ENCODE data around the gene ZBED1.

Gene ZBED1

DNA sequence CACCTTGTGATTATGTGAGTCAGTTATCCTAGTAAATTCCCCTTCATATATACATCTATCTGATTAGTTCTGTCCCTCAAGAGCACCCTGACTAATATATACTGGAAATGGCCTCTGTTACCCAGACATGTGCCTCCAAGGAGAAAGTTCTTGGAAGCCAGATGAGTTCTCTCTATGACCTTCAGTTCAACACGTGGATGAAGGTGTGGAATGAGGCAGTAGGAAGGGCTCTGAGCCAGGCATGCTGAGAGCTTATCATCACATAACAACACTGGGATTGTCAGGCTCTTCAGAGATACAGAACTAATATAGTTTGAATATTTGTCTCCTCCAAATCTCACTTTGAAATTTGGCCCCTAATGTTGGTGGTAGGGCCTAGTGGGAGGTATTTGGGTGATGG is 44.4 kb upstream of the ZBED1 start:
- Histone ChIP-seq H3K36me3 (no peaks in the 10 kb centered on the region), H3K4me1 (no peaks in the 10 kb centered on the region), H3K9me3 (no peaks in the 10 kb centered on the region), H3K4me3 (no peak overlapping the region), H3K27me3 (peaks cover 0 to 6% of the 10 kb centered on the region in 2 donors), H3K27ac (no peak overlapping the region)
- DNase-seq: no peak
- intact Hi-C loops (cut with DNase I; ENCODE audit: low total_unique reads): no loop called here
- TF ChIP-seq, protein P1, sequence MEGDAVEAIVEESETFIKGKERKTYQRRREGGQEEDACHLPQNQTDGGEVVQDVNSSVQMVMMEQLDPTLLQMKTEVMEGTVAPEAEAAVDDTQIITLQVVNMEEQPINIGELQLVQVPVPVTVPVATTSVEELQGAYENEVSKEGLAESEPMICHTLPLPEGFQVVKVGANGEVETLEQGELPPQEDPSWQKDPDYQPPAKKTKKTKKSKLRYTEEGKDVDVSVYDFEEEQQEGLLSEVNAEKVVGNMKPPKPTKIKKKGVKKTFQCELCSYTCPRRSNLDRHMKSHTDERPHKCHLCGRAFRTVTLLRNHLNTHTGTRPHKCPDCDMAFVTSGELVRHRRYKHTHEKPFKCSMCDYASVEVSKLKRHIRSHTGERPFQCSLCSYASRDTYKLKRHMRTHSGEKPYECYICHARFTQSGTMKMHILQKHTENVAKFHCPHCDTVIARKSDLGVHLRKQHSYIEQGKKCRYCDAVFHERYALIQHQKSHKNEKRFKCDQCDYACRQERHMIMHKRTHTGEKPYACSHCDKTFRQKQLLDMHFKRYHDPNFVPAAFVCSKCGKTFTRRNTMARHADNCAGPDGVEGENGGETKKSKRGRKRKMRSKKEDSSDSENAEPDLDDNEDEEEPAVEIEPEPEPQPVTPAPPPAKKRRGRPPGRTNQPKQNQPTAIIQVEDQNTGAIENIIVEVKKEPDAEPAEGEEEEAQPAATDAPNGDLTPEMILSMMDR (IDR thresholded peaks at IDR 0.05): no peak

DNA sequence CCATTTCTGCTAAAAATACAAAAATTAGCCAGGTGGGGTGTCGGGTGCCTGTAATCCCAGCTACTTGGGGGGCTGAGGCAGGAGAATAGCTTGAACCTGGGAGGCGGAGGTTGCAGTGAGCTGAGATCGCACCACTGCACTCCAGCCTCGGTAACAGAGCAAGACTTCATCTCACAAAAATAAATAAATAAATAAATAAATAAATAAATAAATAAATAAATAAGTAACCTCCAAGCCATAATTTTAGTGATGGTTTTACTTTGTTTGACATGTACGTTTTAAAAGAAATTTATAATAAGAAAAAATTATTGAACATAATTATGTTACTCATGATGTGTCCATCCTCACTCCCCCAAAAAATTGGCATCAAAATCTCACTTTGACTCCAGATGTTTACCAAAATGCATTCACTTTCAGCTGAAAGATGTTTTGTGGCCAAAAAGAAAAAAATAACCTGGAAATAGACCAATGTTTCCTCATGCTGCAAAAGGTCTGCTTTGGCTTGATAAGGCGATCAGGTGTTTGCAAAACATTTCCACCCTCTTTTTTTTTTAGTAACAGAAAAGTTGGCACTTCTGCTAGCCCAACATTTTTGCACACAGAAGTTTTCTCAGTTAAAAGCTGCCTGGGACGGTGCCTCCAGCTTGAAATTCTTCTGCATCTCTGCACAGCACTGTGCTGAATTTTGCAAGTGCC is 42.2 kb upstream of the ZBED1 start:
- H3K9me3 ChIP-seq: no peaks in the 10 kb centered on the region
- DNase-seq: no peak
- no peak overlapping the region for H3K27ac ChIP-seq

DNA sequence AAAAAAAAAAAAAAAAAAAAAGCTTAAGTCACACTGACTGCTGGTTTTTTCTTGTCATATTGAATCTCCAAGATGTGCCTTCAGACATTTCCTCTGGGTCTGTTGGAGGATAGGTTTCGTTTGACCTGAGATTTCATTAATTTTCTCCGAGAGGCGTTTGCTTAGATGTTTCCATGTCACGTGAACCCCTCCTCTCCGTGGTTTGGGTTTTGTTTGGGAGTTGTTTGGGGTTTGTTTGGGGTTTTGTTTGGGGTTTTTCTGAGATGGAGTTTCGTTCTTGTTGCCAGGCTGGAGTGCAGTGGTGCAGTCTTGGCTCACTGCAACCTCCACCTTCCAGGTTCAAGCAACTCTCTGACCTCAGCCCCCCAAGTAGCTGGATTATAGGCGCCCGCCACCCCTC is 40.8 kb upstream of the ZBED1 start:
- H3K27ac ChIP-seq: no peak overlapping the region
- H3K36me3 ChIP-seq: no peaks in the 10 kb centered on the region
- TF ChIP-seq, protein P1 (IDR thresholded peaks at IDR 0.05): no peak
- intact Hi-C loops (cut with DNase I; ENCODE audit: low total_unique reads): no loop called here
- no peaks in the 10 kb centered on the region for H3K27me3 ChIP-seq
- H3K9me3 ChIP-seq: no peaks in the 10 kb centered on the region
- no peak for DNase-seq
- H3K4me3 ChIP-seq: no peak overlapping the region
- H3K4me1 ChIP-seq: no peaks in the 10 kb centered on the region

More for the DNA sequence above, 42.2 kb upstream of the ZBED1 start:
- Histone ChIP-seq H3K27me3 (peaks cover 0 to 2% of the 10 kb centered on the region in 2 donors), H3K4me1 (no peaks in the 10 kb centered on the region), H3K36me3 (no peaks in the 10 kb centered on the region), H3K4me3 (no peak overlapping the region)
- TF ChIP-seq, protein P1 (IDR thresholded peaks at IDR 0.05): no peak
- intact Hi-C loops (cut with DNase I; ENCODE audit: low total_unique reads): no loop called here

DNA sequence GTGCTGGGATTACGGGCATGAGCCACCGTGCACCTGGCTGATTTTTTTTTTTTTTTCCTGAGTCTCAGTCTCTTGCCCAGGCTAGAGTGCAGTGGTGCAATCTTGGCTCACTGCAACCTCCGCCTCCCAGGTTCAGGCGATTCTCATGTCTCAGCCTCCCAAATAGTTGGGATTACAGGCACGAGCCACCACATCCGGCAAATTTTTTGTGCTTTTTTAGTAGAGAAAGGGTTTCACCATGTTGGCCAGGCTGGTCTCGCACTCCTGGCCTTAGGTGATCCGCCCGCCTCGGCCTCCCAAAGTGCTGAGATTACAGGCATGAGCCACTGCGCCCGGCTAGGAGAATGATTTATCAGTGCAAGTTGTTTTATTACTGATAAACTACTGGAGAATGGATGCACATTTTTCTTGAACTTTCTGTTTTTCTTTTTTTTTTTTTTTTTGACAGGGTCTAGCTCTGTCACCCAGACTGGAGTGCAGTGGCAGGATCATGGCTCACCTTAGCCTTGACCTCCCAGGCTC is 39.7 kb upstream of the ZBED1 start:
- Histone ChIP-seq H3K4me1 (no peaks in the 10 kb centered on the region), H3K36me3 (no peaks in the 10 kb centered on the region), H3K27me3 (no peaks in the 10 kb centered on the region), H3K9me3 (no peaks in the 10 kb centered on the region), H3K4me3 (no peak overlapping the region), H3K27ac (no peak overlapping the region)
- DNase-seq: no peak
- intact Hi-C loops (cut with DNase I; ENCODE audit: low total_unique reads): no loop called here
- TF ChIP-seq, protein P1 (IDR thresholded peaks at IDR 0.05): no peak

DNA sequence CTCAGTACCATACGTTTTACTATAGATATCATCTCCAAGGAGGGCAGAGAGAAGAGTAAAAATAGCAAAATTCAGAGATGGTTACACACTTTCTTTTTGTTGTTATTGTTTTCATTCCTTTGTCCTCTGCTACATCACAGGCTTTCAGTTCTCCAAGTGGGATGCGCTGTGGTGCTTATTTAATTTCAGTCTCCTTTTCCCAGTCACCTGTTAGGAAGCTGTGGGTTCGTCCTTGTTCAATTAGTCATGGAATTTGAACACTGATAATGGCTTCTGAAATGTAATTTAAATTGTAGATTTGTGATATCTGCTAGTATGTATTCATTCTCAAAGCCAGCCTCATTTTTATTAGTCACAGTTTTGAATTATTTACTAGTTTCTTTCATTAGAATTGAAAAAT is 38.8 kb upstream of the ZBED1 start:
- Histone ChIP-seq H3K27me3 (no peaks in the 10 kb centered on the region), H3K9me3 (no peaks in the 10 kb centered on the region), H3K27ac (no peak overlapping the region), H3K36me3 (no peaks in the 10 kb centered on the region), H3K4me3 (no peak overlapping the region), H3K4me1 (no peaks in the 10 kb centered on the region)
- TF ChIP-seq, protein P1 (IDR thresholded peaks at IDR 0.05): no peak
- intact Hi-C loops (cut with DNase I; ENCODE audit: low total_unique reads): no loop called here
- DNase-seq: no peak

Data from tibial artery (tissue), 4 donors.